Endothelial cell of hepatic sinusoid (primary cell): ENCODE results near the gene CPNE2.

ENCODE experiments used
- in situ Hi-C: cut with HindIII; loops from 2 replicates; pipeline ENCODE4 v1.10.0; 2017; ENCODE audit warnings: low sequenced_read_pairs

Gene CPNE2

GRCh38 chr16:57118461-57119084 lies 26.2 kb downstream of the CPNE2 start:
- in situ Hi-C loops = no loop called here

- in situ Hi-C loops = no loop called here
Observed at GRCh38 chr16:57123216-57123973, 31.0 kb downstream of the CPNE2 start.

- in situ Hi-C loops = no loop called here
Observed at GRCh38 chr16:57123974-57124674, 31.7 kb downstream of the CPNE2 start.

DNA sequence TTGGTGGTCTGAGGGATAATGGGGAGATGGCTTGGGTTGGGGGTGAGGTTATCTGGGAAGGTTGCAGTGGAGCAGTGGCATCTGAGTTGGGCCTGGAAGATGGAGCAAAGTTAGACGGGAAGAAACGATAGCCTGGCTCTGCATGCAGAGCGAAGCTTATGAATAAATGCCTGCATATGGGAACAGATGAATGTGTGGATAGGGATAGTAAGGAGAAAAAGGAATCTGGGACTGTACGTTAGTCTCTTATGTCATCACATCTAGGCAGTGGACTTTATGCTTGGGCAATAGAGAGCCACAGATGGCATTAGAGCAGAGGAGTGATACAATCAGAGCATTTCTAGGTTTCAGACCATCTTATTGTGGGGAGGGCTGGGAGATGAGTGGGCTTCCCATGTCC lies 33.0 kb downstream of the CPNE2 start:
- in situ Hi-C loops = no loop called here

DNA sequence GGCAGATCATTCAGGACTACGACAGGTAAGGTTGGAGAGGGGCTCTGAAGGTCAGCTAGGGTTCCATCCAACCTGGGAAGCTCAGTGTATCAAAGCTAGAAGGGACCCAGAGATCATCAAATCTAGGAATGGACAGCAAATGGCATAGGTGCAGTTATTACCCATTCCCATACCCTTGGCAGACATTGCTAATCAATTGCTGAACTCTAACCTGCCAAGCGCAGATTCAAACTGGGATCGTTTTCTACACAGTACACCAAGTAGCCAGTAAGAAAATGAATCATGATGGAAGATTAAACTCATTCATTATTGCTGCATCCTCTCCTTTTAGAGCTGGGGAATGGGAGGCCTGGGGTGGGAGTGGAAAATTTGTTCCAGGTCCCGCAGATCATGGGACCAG lies 33.6 kb downstream of the CPNE2 start:
- in situ Hi-C loops = no loop called here

GRCh38 chr16:57126411-57126810 lies 34.0 kb downstream of the CPNE2 start:
- in situ Hi-C loops = no loop called here

- in situ Hi-C loops = no loop called here
Observed at GRCh38 chr16:57127037-57127763, 34.8 kb downstream of the CPNE2 start.

DNA sequence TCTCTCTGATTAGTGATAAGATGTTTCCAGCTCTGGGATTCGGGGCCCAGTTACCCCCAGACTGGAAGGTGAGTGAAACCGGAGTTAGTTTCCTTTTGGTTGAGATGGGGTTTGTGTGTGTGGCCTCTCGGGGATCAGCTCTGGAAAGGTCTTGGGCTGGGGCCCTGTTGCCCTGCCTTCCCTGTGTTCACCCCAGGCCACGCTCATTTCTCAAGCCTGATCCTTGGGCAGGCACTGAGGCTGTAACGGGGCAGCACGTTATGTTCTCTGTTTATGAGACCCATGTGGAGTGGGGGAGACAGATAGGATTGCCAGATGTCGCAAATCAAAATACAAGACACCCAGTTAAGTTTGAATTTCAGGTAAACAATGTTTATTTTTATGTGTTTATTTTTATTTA lies 35.5 kb downstream of the CPNE2 start:
- in situ Hi-C loops = no loop called here

GRCh38 chr16:57128771-57129389 lies 36.5 kb downstream of the CPNE2 start:
- in situ Hi-C loops = no loop called here

DNA sequence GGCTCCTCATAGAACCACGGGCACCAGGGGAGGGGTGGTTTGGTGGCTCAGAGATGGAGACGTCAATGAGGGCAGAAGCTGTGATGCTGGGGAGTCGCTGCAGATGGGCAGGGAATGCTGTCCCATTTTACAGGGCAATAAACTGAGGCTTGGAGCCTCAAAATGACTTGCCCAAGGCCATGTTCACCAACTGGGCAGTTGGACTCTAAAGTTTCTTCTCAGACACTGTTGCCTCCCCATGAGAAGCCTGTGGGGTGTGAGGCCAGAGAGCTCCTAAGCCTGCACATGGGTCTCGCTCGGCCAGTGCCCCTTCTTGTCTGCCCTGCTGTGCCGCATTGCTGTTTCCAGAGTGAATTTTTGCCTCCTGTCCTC lies 38.6 kb downstream of the CPNE2 start:
- in situ Hi-C loops = no loop called here

DNA sequence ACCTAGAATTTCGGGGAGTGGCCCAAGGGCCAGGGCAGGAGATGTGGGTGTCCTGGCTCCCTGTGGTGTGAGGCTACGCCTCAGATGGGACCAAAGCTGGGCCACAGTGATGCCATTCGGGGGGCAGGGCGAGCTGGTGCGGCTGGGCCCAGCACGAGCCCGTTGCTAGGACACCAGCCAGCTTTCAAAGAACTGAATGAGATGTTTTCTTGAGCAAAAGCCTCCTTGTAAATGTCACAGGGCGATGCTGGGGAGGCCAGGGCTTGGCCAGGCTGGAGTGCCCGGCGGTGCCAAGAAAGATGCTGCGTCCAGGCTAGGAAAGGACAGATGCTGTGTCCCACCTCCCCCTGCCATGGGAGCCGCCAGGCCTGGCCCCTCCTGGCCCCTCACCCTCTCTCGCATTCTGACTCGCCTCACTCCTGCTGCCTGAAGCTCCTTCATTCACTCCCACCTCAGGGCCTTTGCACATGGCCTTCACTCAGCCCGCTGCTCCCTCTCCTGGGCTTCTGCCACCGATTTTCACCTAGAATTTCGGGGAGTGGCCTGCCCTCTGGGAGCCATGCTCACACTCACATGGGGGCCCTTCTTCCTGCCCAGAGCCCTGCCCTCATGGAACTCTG lies 39.1 kb downstream of the CPNE2 start:
- in situ Hi-C loops = no loop called here

GRCh38 chr16:57132470-57132869 lies 40.1 kb downstream of the CPNE2 start:
- in situ Hi-C loops = no loop called here

DNA sequence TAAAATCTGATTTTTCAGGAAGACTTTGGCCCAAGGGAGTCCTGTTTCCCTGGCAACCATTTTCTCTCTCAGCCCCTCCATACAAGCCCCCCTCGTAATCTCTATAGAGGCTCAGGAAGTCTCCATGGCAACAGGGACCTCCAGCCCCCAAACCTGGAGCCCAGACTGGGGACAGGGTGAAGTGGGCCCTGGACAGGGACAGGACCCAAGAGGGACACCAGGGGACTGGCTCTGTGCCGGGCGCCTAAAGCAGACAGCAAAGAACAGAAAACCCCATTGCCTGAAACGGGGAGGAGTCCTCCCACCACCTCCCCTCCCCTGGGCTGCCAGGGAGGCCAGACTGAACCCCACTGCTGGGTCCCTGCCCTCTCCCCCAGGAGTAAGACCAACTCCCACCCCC lies 40.6 kb downstream of the CPNE2 start:
- in situ Hi-C loops = no loop called here

DNA sequence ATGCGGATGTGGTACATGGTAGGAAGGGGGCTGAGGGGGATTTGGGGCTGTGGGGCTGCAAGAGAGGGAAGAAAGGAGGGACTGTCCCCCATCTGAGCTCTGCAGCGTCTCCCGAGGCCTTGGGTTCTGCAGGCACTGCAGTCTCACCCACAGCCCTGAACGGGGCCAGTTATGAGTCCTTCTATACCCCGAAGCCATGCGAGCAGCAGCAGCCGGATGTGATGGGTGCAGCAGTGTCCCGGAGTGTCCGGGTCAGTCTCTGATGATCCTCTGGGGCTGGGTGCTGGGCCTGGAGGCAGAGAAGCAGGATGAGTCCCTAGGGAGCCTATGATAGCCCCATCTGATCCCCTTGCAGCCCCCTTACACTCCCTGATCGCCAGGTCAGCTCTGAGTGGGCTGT lies 41.5 kb downstream of the CPNE2 start:
- in situ Hi-C loops = no loop called here

GRCh38 chr16:57134982-57135381 lies 42.6 kb downstream of the CPNE2 start:
- in situ Hi-C loops = no loop called here

DNA sequence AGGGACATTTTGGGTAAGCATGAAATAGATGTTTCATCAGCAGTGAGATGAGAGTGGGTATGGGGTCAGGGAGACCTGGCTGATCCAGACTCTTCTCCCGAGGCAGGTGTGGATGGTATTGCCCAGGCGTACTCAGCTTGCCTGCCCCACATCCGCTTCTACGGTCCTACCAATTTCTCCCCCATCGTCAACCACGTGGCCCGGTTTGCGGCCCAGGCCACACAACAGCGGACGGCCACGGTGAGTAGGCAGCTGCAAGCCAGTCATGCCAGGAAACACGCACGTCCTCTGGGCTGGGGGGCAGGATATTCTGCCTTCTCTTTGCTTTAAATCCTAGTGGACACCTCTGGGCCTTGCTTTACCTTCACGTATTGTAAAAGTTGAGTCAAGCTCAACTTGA lies 44.7 kb downstream of the CPNE2 start:
- in situ Hi-C loops = no loop called here

GRCh38 chr16:57137566-57138273 lies 45.3 kb downstream of the CPNE2 start:
- in situ Hi-C loops = no loop called here

- in situ Hi-C loops = no loop called here
Observed at GRCh38 chr16:57138281-57138935, 46.0 kb downstream of the CPNE2 start.

GRCh38 chr16:57140931-57141668 lies 48.7 kb downstream of the CPNE2 start:
- in situ Hi-C loops = no loop called here
